Erythroblast (primary cell): ENCODE results near the gene PPCDC.

ENCODE experiments used
- GATA1 ChIP-seq: IDR thresholded peaks from 2 replicates; pipeline ENCODE4 v1.6.1; 2011; ENCODE audit warnings: low read depth, mild to moderate bottlenecking, control low read depth, low read length, moderate library complexity
- POLR2A ChIP-seq: IDR thresholded peaks from 2 replicates; pipeline ENCODE4 v1.6.1; 2011; ENCODE audit warnings: mild to moderate bottlenecking, low read length

- TF ChIP-seq POLR2A (no peak), GATA1 (no peak)
These were observed 33.9 kb upstream of the PPCDC start for GRCh38 chr15:74989527-74989926.
